ENCODE measurements around the gene VPS18.

The VPS18 gene

DNA sequence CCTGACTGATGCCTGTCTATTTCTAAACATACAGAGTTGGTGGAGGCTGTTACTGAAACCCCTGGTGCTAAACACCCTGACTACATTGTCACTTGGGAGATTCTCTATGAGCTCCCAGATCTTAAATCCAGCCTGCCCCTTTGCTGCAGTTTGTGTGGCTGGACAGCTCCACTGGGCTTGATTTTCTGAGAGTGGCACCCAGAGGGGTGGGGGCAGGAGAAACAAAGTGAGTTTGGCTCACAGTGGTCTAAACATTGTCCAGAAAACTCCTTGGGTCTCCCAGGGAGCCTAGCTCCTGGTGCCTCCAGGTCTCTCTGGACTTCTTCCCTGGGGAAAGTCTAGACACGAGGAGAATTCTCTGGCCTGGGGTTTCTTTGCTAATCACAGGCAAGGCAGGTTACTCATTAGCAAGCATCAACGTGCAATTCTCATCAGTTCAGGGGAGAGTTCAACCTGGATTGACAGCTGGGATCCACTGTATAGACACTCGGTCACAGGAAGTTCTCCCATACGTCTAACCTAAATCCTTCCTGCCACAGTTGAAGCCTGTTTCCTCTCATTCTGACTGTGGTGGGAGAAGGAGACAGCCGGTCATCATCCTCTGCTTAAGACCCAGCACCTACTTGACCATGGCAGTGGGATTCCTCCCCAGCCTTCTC lies 27.8 kb downstream of the VPS18 start:
- no peak for DNase-seq (ENCODE audit: low spot score)

DNA sequence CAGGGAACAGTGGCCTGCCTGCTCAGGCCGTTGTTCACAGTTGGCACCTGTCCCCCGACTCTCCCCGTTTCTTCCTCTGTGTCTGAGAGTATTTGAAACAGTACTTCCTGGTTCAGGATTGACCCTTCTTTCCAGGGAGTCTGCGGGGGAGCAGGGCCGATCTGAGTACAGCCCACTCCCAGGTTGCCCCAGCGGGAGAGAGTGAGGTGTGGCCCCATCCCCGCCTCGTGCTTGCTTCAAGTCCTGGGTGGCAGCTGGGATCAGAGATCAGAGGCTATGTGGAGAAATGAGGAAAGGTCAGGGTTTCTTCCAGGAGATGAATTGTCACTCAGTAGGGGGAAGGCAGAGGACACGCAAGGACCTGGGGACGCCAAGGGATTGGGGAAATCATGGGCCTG lies 28.4 kb downstream of the VPS18 start:
- no peak for DNase-seq (ENCODE audit: low spot score)

DNA sequence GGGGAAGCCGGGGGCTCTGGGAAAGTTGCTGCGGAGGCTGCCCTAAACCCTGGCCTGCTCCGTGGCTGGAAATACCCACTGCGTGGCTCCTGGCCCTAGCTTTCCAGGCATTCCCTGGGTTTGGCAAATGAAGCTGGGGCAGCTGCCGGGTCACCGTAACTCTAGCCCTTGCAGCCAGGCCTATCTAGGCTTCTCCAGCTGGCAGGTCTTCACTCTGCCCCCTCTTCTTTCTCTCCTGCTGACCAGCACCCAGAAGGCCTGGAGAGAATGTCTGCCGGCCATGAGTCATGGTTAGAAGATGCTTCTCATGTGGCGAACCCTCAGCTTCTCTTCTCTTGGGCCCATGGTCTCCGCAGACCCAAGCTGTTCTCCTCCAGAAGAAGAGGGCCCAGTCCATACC lies 29.3 kb downstream of the VPS18 start:
- no peak for DNase-seq (ENCODE audit: low spot score)

DNA sequence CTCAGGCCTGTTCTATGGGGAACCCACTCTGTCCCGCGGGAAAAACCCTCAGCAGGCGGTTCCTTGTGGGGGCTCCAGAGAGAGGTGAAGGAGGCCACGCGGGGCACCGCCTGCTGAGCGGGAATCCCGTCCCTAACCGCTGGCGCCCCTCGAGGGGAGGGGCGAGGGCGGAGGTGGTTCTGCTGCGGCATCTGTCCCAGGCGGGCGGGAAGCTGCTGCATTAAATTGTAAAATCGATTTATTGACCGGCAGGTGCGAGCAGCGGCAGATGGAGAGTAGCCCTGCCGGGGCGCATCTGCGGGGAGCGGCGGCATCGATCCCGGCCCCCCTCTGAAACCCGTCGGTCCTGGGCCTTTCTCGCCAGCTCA lies 31.2 kb downstream of the VPS18 start:
- no peak for DNase-seq (ENCODE audit: low spot score)

DNA sequence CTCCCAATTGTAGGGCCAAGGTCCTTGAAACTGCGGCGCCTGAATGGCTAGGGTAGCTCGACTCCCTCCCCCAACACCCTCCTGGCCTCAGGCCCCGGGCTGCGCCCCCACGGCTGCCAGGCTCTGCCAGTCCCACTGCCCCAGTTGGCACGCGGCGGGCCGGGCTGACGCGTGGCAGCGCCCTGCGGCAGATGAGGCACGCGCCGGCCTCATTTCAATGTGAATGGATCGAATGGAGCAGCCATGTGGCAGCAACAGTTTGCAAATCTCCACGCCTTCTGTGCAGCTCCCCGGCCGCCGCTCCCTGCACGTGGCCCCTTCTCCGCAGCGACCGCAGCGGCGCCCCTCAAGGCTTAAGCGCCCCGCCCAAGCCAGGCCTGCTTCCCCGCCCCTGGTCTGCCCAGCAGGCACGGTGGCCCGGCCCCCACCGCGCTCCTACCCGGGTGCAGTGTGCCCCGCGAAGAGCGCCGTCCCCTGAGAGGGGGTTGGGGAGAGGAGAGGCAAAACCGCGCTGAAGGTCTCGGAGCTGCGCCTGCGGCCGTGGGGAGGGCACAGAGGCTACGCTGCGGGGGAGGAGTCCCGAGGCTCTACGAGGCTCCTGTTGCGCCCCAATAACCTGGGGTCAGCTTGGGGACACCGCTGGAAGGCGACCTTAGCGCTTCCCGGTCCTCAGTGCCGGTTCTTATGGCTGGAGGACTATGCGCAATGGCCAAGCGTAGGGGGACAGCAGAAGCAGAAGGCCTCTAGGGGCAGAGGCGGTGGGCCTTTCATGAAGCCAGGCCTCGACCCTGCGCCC lies 31.8 kb downstream of the VPS18 start:
- DNase-seq (ENCODE audit: low spot score): no peak

DNA sequence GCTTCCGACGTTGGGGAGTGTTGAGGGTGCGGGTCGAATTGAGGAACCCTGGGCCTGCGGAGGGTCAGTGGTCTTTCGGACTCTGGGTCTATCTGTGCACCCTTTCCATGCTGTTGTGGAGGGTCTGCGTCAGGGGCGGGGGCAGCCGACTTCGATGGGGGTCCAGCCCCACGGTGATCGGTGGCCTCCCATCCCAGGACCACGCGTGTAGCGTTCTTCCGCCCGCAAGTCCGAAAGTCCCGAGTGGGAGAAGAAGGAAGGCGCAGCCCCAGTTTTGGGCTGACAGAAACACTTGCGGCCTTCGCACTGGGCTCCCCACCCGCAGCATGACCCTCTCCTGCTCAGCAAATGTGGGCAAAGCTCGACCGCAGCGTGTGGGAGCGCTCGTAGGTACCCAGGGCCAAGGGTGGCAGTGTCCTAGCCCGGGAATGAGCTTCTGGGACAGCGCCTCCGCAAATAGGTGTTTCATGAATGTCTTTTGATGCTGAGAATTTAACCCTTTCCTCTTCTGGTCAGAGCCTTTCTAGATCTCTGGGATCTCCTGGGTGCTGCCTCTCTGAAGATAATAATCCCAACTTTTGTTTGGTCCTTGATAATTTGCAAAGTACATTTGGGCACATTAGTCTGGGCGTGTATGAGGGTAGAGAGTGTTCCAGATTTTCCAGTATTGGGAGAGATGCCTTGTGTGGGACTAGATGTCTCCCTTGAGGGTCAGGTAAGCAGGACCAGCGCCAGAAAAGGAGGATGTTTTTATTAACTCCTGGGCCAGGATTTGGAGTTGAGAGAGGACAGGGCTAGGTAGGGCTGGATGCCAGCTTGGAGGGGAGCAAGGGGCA lies 32.6 kb downstream of the VPS18 start:
- no peak for DNase-seq (ENCODE audit: low spot score)

DNA sequence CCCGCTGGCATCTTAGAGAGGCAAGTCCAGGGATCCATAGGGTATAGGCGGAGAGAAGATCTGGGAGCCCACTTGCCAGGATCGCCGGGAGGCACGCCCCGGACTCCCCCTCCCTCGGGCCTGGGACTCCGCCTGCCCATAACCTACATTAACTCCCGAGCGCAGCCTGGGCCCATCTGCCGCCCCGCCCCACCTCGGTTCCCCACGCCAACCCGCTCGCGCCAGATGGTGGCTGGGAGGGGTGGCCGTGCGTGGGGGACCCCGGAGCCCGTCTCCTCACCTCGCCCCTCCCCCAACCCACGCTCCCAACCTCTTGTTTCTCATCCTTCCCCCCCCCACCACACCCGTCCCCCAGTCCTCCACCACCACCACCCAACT lies 33.2 kb downstream of the VPS18 start:
- no peak for DNase-seq (ENCODE audit: low spot score)

DNA sequence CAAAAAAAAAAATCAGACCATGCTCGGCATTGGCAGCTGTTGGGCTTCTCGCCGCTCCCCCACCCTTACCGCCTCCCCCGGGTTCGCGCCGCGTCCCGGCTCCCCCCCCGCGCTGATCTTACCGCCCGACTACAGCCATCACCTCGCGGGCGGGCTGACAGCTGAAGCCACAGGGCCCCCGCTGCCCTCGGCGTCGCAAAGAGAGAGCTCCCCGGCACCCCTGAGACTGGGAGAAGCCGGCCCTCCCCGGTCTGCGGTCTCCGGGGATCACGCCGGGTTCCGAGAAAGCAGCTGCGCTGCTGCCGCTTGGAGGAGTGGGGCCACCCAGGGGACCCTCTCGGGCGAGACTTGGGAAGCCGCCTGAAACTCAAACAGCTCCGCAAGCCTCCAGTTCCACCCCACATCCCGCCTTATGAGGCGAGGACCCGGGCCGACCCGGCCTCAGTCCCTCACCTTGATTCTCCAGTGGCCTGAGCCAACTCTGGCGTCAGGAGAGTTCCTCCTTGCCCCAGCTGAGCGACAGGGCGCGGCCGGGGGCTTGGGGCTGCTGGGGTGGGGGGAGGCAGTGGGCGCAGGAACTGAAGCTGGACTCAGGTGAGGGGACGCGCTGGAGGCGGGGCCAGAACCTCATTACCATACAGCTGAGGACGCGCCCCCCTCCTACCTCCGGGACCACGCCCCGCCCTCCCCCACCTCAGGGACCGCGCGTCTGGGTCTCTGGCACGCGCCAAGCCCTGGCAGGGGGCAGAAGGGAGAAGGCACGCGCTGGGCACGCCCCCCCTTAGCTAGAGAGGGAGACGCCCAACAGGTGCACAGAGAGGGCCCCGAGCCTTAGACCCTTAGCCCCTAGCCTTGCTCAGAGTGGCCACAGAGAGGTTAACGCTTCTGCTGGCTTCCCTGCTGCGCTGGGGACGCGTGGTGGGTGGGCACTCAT lies 33.9 kb downstream of the VPS18 start:
- no peak for DNase-seq (ENCODE audit: low spot score)

DNA sequence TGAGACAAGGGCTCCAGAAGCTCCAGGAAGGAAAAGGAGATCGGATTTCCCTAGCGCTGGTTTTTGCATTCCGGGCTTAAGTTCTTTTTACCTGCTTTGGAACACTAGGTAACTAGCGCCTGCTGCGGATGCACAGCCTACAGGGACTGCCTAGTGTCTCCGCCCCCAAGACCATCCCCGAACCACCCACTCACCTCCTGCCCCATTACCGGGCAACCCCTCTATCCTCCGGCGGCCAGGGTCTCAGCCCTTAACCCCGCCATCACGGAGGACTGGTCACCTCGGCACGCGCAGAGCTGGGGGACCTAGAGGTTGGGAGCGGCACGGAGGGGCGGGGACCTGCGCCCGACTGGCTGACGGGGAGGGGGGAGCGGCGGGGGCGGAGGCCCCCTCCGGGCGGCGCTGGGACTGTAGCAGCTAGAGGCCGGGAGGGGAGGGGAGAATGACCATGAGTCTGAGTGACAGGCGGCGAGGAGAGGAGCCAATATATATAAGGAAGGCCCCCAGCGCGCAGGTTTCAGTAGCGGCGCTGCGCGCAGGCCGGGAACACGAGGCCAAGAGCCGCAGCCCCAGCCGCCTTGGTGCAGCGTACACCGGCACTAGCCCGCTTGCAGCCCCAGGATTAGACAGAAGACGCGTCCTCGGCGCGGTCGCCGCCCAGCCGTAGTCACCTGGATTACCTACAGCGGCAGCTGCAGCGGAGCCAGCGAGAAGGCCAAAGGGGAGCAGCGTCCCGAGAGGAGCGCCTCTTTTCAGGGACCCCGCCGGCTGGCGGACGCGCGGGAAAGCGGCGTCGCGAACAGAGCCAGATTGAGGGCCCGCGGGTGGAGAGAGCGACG lies 34.8 kb downstream of the VPS18 start, which contains the start of gene DLL4:
DLL4 (plus strand) TSS at position 520 of the 839 bp plus-strand sequence. CDS start 329 bp downstream, outside the sequence.
- DNase-seq (ENCODE audit: low spot score): no peak

DNA sequence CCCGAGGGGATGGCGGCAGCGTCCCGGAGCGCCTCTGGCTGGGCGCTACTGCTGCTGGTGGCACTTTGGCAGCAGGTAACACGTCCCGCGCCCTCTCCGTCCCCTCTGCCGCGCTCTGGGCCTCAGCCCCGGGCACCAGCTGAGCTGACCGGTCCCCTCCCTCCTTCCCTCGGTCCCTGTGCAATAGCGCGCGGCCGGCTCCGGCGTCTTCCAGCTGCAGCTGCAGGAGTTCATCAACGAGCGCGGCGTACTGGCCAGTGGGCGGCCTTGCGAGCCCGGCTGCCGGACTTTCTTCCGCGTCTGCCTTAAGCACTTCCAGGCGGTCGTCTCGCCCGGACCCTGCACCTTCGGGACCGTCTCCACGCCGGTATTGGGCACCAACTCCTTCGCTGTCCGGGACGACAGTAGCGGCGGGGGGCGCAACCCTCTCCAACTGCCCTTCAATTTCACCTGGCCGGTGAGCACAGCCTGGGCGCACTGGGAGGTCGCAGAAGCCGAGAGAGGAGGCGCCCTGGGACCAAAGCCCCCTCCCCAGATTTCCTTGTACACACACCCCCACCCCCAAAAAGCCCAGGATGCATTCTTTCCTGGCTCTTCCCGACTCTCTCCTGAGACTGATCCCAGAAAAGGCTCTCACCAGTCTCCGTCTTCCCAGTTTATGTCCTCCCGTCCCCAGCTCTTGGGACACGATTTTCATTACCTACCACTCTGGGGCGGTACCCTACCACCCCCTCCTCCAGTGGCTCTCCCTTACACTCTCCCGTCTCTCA lies 35.6 kb downstream of the VPS18 start:
- no peak for DNase-seq (ENCODE audit: low spot score)

DNA sequence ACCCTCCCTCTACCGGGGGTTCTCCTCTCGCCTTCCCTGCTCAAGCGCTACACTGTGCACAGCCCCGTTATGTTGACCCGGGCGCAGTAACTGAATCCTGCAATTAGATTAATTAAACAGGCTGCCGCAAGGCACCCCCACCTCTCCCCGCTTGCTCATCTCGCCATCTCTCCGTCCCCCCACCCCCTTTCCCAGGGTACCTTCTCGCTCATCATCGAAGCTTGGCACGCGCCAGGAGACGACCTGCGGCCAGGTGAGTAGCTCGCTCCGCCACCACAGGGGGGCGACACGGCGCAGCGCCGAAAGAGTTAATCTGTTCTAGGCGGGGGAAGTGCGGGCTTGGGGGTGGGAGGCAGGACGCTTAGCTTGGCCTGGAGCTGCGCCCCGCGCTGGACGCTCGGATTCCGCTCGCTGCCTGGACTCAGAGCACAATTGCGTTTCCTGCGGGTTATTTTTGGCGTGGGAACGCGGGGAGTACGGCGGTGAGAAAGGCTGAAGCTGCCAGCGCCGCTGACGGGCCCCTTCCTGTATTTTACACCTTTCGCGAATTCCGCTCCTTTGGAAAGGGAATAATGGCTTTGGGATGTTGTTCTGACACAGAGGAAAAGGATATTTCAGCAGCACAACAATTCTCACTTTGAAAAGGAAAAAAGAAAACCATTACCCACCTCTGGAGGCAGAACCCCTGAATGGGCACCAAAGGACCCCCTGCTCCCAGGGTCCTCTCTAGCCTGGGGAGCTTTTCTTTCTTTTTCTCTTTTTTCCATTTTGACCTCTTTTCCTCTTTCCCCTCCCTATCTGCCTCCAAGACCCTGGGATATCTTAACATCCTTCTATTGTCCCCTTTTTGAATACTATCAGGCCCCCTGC lies 36.4 kb downstream of the VPS18 start:
- DNase-seq (ENCODE audit: low spot score): peak; percentile 56

DNA sequence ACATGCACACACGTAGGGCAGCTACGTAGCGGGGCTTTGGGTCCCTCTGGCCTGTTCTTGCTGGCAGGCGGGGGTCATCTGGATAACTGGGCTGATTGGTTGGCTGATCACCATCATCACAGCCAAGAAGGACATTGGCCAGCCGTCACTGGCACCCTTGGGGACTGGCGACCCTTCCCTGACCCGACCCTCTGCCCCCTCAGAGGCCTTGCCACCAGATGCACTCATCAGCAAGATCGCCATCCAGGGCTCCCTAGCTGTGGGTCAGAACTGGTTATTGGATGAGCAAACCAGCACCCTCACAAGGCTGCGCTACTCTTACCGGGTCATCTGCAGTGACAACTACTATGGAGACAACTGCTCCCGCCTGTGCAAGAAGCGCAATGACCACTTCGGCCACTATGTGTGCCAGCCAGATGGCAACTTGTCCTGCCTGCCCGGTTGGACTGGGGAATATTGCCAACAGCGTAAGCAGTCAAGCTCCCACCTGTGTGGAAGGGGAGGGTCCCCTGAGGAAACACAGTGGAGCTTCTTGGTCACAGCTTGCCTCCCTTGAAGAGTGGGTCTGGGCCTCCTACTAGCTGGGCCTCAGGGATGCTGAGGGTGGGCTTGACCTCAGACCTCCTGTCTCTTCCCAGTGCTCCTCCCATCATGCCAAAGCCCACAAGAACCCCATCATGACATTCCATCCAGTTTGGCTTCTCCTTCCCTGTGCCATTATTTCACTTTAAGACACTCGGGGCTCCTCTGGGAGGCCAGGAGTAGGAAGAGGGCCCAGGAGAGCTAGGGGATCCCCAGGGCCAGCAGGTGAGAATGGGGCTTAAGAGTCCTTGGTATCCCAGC lies 37.3 kb downstream of the VPS18 start:
- DNase-seq (ENCODE audit: low spot score): no peak

DNA sequence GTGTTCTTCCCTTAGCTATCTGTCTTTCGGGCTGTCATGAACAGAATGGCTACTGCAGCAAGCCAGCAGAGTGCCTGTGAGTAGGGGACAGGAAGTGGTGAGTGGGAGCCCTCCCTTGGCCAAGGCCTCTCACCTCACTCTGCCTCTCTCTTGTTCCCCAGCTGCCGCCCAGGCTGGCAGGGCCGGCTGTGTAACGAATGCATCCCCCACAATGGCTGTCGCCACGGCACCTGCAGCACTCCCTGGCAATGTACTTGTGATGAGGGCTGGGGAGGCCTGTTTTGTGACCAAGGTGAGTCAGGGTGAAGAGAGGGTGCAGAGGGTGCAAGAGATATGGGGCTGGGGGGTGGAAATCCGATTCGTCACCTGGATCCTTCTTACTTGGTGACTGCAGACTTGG lies 37.9 kb downstream of the VPS18 start:
- DNase-seq (ENCODE audit: low spot score): no peak

DNA sequence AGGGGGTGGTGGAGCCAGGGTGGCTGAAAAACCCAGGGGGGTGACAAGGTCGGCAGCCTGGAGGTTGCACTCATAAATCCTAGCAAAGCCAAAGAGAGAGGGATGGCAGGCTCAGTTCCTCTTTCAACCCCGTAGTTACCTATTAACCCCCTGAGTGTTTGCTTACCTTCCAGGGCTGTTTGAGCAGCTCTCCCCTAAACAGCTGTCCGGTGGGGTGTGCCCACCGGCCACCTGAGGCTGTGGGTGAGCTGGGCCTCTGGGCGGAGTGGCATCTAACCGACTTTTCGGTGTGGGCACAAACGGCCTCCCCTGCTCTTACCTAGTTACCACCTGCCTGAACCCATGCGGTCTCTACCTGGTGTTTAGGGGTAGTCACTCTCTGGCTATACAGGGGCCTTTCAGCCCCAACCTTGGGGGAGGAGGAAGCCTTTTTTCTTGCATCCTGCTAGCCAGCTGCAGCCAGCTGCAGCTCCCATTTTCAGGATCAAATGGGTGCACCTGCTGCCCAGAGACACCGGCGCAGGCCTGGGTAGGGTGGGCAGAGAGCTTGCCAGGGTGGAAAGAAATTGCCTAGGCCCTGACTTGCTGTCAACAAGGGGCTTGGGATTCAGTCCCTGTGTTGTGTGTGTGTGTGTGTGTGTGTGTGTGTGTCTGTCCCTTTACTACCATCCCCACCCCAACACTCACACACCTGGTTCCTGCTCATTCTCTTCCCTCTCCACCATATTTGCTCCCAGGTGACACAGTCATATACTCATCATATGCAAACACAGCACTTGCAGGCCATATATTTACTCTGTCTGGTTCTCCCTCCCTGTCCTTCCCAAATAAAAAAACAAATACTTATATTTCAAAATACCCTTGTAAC lies 38.6 kb downstream of the VPS18 start:
- no peak for DNase-seq (ENCODE audit: low spot score)

DNA sequence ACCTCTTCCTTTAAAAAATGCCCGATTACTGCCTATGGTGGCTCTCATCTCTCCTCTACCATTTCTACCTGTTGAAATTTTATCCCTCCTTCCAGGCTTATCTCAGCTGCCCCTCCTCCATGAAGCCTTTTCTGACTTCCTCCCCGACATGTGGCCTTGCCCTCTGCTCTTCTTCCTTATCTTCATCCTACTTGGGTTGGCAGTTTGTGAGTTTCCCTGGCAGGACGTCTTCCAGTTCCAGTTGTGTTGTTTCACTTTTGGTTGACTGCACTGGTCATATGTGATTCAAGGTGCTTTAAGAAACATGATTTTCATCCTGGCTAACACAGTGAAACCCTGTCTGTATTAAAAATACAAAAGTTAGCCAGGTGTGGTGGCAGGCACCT lies 39.3 kb downstream of the VPS18 start:
- DNase-seq (ENCODE audit: low spot score): no peak

DNA sequence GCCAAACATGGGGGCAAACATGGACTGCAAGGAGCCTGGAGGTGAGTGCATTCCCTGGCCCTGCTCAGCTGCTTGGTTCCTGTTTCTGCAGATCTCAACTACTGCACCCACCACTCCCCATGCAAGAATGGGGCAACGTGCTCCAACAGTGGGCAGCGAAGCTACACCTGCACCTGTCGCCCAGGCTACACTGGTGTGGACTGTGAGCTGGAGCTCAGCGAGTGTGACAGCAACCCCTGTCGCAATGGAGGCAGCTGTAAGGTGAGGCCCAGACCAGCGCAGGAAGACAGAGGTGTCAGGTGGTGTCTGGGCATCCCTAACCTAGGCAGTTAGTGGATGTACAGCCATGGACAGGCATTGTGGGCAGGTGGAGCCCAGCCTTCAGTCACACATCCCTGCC lies 40.2 kb downstream of the VPS18 start:
- DNase-seq (ENCODE audit: low spot score): no peak

DNA sequence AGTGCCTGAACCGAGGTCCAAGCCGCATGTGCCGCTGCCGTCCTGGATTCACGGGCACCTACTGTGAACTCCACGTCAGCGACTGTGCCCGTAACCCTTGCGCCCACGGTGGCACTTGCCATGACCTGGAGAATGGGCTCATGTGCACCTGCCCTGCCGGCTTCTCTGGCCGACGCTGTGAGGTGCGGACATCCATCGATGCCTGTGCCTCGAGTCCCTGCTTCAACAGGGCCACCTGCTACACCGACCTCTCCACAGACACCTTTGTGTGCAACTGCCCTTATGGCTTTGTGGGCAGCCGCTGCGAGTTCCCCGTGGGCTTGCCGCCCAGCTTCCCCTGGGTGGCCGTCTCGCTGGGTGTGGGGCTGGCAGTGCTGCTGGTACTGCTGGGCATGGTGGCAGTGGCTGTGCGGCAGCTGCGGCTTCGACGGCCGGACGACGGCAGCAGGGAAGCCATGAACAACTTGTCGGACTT lies 42.0 kb downstream of the VPS18 start:
- DNase-seq (ENCODE audit: low spot score): no peak
